Progenitor cell of endocrine pancreas (in vitro differentiated cells): ENCODE data around the gene KCNMA1. TPM values are rescaled to one million over a fixed set of nuclear protein-coding genes. Genes with fewer than 3 reads are reported as not detected.

Experiments
- DNase-seq: peaks from one replicate; pipeline ENCODE4 v3.0.0; 2021; ENCODE audit warnings: low spot score; ENCODE audit not compliant: unreplicated experiment
- H3K27ac Mint-ChIP-seq: 2 replicates; pipeline ENCODE4 v1.8.0; 2021; ENCODE audit warnings: mild to moderate bottlenecking, moderate library complexity, mixed read lengths
- H3K27me3 Mint-ChIP-seq: 2 replicates; pipeline ENCODE4 v1.8.0; 2021; ENCODE audit warnings: mixed read lengths
- H3K36me3 Mint-ChIP-seq: 2 replicates; pipeline ENCODE4 v1.8.0; 2022; ENCODE audit warnings: mixed read lengths; ENCODE audit not compliant: insufficient read depth
- H3K4me1 Mint-ChIP-seq: 2 replicates; pipeline ENCODE4 v1.8.0; 2021; ENCODE audit warnings: low read depth, mixed read lengths
- H3K4me3 Mint-ChIP-seq: 2 replicates; pipeline ENCODE4 v1.8.0; 2021; ENCODE audit warnings: low read depth, mild to moderate bottlenecking, moderate library complexity, mixed read lengths
- H3K9me3 Mint-ChIP-seq: 2 replicates; pipeline ENCODE4 v1.8.0; 2021; ENCODE audit warnings: low read depth, mixed read lengths
- total RNA-seq: library from RNA; stranded (reverse); gene quantifications from 2 replicates; pipeline ENCODE4 v1.2.1, GENCODE V29; 2021
- TF ChIP-seq, protein P1 (sequence below): fragments of 200-600 bp; sonication (generic); IDR thresholded peaks from one replicate; pipeline ENCODE4 v1.5.0; 2021; ENCODE audit warnings: antibody characterized with exemption, mild to moderate bottlenecking; ENCODE audit not compliant: unreplicated experiment

Gene KCNMA1
- total RNA-seq, 1 donor from 2014 or later = 5.8 TPM

DNA sequence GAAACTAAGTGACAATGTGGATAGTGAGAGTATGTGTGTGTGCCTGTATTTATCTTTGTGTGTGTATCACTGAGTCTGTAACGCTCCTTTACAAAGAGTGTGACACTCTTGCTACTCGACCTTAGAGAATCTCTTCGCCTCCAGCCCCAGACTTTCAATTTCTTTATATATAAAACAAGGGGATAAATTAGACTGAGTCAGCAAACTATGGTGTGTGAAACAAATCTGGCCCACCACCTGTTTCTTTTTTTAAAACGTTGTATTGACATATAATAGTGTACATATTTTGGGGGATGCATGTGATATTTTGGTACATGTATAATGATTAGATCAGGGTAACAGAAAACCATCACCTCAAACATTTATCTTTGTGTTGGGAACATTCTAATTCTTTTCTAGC is 240.5 kb downstream of the KCNMA1 start:
- TF ChIP-seq, protein P1, sequence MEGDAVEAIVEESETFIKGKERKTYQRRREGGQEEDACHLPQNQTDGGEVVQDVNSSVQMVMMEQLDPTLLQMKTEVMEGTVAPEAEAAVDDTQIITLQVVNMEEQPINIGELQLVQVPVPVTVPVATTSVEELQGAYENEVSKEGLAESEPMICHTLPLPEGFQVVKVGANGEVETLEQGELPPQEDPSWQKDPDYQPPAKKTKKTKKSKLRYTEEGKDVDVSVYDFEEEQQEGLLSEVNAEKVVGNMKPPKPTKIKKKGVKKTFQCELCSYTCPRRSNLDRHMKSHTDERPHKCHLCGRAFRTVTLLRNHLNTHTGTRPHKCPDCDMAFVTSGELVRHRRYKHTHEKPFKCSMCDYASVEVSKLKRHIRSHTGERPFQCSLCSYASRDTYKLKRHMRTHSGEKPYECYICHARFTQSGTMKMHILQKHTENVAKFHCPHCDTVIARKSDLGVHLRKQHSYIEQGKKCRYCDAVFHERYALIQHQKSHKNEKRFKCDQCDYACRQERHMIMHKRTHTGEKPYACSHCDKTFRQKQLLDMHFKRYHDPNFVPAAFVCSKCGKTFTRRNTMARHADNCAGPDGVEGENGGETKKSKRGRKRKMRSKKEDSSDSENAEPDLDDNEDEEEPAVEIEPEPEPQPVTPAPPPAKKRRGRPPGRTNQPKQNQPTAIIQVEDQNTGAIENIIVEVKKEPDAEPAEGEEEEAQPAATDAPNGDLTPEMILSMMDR = no peak
- Mint-ChIP-seq H3K4me3 (no peak overlapping the region), H3K27me3 (peaks cover 11% of the 10 kb centered on the region), H3K27ac (no peak overlapping the region), H3K9me3 (no peaks in the 10 kb centered on the region), H3K36me3 (no peaks in the 10 kb centered on the region), H3K4me1 (peaks cover 3% of the 10 kb centered on the region)
- no peak for DNase-seq

DNA sequence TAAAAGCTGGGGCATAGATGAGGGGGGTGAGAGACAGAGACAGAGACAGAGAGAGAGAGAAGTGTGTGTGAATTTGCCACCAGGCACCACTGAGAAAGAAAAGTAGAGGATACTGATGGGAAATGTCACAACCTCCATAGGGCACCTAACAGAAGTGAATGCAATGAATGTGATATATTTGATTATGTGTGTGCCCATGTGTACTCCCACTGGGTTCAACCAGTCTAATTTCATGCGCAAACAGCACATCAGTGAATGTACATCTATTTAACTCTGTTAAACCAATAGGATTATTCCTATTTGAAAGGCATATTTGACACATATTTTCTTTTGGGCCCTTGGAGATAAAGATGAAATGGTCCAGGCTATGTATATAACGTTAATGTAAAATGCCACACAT is 241.3 kb downstream of the KCNMA1 start:
- no peak overlapping the region for H3K4me3 Mint-ChIP-seq
- TF ChIP-seq, protein P1 = no peak
- H3K27ac Mint-ChIP-seq = no peak overlapping the region
- no peaks in the 10 kb centered on the region for H3K36me3 Mint-ChIP-seq
- H3K9me3 Mint-ChIP-seq = no peaks in the 10 kb centered on the region
- DNase-seq = no peak
- H3K27me3 Mint-ChIP-seq = peaks cover 6% of the 10 kb centered on the region
- H3K4me1 Mint-ChIP-seq = peaks cover 4% of the 10 kb centered on the region

DNA sequence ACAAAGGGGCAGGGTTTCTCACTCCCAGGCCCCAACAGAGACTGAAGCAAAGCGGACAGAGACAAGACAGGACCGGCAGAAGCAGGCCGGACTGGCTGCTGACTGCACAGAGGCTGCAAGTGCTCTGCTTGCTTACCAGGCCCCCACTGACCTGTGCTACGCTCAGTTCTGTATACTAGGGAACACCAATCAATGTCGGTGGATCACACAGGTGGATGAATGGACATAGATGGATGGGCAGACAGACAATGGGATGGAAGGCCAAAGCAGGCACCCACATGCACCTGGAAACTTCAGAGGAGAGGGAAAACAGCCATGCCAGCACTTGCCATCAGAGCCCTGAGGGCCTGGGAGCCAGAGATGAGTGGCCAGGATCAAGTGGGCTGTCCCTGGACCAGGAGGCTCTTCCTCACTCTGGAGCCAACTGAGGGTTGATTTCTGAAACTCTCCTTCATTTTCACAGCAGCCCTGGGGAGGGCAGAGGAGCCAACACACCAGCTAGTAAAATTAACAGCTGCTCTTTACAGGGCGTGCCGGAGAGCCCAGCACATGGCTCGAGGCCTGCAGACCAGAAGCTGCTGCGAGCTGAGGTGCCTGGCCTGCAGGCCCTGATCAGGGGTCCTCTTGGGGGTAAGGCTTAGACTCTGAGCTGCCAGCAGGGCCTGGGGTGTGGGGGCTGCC is 243.6 kb downstream of the KCNMA1 start:
- Mint-ChIP-seq H3K4me1 (peaks cover 9% of the 10 kb centered on the region), H3K4me3 (no peak overlapping the region), H3K36me3 (no peaks in the 10 kb centered on the region), H3K27me3 (peaks cover 9% of the 10 kb centered on the region), H3K27ac (no peak overlapping the region), H3K9me3 (no peaks in the 10 kb centered on the region)
- DNase-seq = no peak
- TF ChIP-seq, protein P1 = no peak

DNA sequence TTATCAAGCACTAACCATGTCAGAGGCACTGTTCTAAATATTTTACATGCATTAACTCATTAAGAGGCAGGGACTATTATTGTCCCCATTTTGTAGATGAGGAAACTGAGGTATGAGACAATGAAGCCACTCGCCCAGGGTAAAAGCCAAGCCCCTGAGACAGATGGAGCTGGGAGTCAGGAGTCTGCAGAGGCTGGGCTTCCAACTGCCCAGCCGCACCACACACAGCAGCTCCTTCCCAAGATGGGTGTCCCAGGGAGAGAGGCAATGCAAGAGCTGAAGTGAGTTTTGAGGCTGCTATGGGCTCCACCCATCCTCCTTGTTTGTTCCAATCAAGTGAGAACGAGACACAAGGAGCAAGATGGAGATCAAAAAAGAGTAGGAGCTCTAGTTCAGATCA is 244.2 kb downstream of the KCNMA1 start:
- no peaks in the 10 kb centered on the region for H3K36me3 Mint-ChIP-seq
- peaks cover 9% of the 10 kb centered on the region for H3K27me3 Mint-ChIP-seq
- H3K27ac Mint-ChIP-seq = no peak overlapping the region
- no peak for DNase-seq
- no peaks in the 10 kb centered on the region for H3K9me3 Mint-ChIP-seq
- peaks cover 12% of the 10 kb centered on the region for H3K4me1 Mint-ChIP-seq
- TF ChIP-seq, protein P1 = no peak
- no peak overlapping the region for H3K4me3 Mint-ChIP-seq

DNA sequence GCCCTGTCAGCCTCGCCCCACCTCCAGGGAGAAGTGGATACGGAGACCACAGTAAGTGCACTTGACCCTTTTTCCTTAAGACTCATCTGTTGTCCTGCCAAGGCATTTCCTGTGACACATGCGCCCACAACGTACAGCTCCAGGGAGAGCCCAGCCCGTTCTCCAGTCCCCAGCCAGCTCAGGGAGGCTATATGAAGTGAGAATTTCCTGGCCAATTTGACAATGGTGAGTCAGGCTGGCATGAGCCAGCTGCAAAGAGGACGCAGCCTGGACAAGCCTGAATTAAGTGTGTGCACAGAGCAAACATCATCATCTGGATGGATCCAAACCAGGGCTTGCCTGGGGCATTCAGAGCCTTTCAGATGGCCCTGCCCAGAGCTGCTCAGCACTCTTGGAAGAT is 244.8 kb downstream of the KCNMA1 start:
- TF ChIP-seq, protein P1 = no peak
- H3K36me3 Mint-ChIP-seq = no peaks in the 10 kb centered on the region
- no peaks in the 10 kb centered on the region for H3K9me3 Mint-ChIP-seq
- peaks cover 18% of the 10 kb centered on the region for H3K4me1 Mint-ChIP-seq
- no peak for DNase-seq
- peaks cover 9% of the 10 kb centered on the region for H3K27me3 Mint-ChIP-seq
- no peak overlapping the region for H3K4me3 Mint-ChIP-seq
- no peak overlapping the region for H3K27ac Mint-ChIP-seq
